ENCODE measurements around the gene FFAR1. TPM values are rescaled to one million over a fixed set of nuclear protein-coding genes. Genes with fewer than 3 reads are reported as not detected.

FFAR1 gene
- total RNA-seq, 1 experiment from 2014 or later = not detected

DNA sequence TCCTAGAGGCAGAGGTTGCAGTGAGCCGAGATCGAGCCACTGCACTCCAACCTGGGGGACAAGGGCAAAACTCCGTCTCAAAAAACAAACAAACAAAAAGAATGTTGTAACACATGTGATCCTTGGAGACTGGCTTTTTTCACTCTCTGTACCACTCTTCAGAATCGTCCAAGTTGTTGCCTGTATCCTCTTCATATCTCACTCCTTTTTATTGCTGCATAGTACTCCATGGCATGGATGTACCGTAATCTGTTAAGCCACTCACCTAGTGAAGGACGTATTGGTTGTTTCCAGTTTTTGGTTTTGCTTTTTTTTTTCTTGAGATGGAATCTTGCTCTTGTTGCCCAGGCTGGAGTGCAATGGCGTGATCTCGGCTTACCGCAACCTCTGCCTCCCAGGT is 25.7 kb upstream of the FFAR1 start:
- Histone ChIP-seq H3K36me3 (replicated peaks; ENCODE audit: control insufficient read depth, insufficient read depth, low read length) (no peaks in the 10 kb centered on the region), H3K4me3 (ENCODE audit: insufficient read depth, low read depth, low read length) (no peak overlapping the region), H3K27me3 (ENCODE audit: control insufficient read depth, insufficient read depth, low read length) (no peaks in the 10 kb centered on the region)
- DNase-seq = no peak

DNA sequence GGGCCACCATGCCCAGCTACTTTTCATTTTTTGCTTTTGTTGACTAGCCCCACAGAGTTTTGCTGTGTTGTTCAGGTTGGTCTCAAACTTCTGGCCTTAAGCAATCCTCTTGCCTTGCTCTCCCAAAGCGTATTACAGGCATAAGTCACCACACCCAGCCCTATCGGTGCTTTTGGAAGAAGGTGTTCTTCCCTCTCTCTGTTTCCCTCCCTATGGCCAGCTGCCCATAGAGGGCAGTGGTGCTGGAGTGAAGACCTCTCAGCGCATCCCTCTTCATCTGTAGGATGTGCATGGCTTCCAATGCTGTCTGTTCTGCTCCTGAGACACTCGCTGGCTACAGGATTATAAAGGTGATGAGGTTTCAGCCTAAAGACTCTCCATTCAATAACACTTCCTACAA is 20.1 kb upstream of the FFAR1 start:
- Histone ChIP-seq H3K4me3 (ENCODE audit: insufficient read depth, low read depth, low read length) (no peak overlapping the region), H3K36me3 (replicated peaks; ENCODE audit: control insufficient read depth, insufficient read depth, low read length) (no peaks in the 10 kb centered on the region), H3K27me3 (ENCODE audit: control insufficient read depth, insufficient read depth, low read length) (no peaks in the 10 kb centered on the region)
- peak; percentile 71 for DNase-seq

DNA sequence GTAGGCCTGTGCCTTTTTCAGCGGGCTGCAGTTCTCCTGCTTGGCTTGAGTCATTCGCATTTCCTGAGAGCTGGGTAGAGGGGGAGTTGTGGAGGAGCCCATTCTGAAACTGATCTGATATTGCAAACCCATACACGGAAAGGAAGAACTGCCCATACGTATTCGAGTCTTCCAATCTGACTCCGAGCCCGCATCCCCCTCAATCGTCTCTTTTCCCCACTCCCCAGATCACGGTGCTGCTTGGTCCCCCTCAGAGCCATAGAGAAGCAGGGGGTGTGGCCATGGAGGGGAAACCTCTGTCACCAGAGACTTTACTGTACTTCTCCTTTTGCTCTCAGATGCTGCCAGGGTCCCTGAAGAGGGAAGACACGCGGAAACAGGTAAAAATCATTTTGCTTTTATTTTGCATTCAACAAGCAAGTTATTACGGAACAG is 18.8 kb upstream of the FFAR1 start, which contains the start of gene CD22:
TSS of gene CD22 (plus strand) at position 337 of the 435 bp plus-strand sequence. CDS start 2,854 bp downstream, outside the sequence.
- DNase-seq = peak; percentile 36
- Histone ChIP-seq H3K27me3 (ENCODE audit: control insufficient read depth, insufficient read depth, low read length) (no peaks in the 10 kb centered on the region), H3K36me3 (replicated peaks; ENCODE audit: control insufficient read depth, insufficient read depth, low read length) (no peaks in the 10 kb centered on the region), H3K4me3 (ENCODE audit: insufficient read depth, low read depth, low read length) (no peak within 1 kb of the TSS)

DNA sequence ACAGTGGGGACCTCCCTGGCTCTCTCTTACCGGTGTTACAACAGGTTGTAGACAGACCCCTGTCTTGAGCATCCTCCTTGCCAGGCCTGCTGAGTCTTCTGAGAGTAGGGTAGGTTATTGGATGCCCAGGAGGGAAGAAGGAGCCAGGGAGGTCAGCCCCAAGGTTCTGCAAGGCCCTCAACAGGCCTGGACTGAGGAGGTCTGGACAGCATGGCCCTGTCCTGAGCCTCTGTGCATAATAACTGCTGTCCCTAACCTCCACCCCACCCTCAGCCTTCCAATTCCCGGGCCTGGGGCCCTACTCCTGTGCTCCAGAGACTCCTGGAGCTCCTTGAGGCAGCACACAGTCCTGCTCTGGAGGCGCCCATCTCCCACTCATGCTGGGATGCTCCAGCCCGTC is 18.4 kb upstream of the FFAR1 start:
- no peaks in the 10 kb centered on the region for H3K36me3 ChIP-seq (replicated peaks; ENCODE audit: control insufficient read depth, insufficient read depth, low read length)
- H3K4me3 ChIP-seq (ENCODE audit: insufficient read depth, low read depth, low read length) = no peak overlapping the region
- DNase-seq = no peak
- H3K27me3 ChIP-seq (ENCODE audit: control insufficient read depth, insufficient read depth, low read length) = no peaks in the 10 kb centered on the region

DNA sequence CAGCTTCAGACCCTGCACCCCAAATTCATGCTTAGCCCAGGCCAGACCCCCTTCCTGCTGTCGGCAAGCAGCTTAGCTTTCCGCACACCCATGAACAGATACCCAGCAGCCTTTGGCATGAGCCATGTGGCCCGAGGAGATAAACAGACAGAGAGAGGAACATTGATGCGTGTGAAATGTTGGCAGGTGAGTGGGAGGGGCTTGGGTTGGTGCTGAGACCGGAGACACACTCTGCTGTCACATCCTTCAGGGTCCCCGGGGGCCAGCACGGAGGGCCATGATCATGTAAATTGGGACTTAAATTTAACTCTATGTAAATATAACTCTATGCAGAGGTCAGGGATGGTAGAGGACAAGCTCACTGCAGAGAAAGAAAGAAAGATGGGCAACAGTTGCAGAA is 17.2 kb upstream of the FFAR1 start:
- Histone ChIP-seq H3K4me3 (ENCODE audit: insufficient read depth, low read depth, low read length) (no peak overlapping the region), H3K27me3 (ENCODE audit: control insufficient read depth, insufficient read depth, low read length) (no peaks in the 10 kb centered on the region), H3K36me3 (replicated peaks; ENCODE audit: control insufficient read depth, insufficient read depth, low read length) (no peaks in the 10 kb centered on the region)
- no peak for DNase-seq

DNA sequence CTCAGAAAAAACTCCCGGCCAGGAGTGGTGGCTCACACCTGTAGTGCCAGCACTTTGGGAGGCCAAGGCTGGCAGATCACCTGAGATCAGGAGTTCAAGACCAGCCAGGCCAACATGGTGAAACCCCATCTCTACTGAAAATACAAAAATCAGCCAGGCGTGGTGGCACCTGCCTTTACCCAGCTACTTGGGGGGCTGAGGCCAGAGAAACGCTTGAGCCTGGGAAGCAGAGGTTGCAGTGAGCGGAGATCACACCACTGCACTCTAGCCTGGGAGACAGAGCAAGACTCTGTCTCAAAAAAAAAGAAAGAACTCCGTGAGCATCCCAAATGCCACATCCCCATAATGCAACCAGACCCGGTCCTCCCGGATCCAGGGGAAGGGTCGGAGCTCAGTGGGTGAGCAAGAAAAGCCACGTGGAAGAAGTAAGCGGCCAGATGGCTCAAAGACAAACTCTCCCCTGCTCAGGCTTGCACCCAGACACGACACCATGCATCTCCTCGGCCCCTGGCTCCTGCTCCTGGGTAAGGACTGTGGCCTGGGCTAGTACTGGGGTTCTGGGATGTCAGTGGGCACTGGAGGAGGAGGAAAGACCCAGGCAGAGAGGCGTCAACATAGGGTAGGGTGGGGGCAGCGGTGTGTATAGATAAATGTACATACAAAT is 16.0 kb upstream of the FFAR1 start:
- Histone ChIP-seq H3K27me3 (ENCODE audit: control insufficient read depth, insufficient read depth, low read length) (no peaks in the 10 kb centered on the region), H3K36me3 (replicated peaks; ENCODE audit: control insufficient read depth, insufficient read depth, low read length) (no peaks in the 10 kb centered on the region), H3K4me3 (ENCODE audit: insufficient read depth, low read depth, low read length) (no peak overlapping the region)
- no peak for DNase-seq

DNA sequence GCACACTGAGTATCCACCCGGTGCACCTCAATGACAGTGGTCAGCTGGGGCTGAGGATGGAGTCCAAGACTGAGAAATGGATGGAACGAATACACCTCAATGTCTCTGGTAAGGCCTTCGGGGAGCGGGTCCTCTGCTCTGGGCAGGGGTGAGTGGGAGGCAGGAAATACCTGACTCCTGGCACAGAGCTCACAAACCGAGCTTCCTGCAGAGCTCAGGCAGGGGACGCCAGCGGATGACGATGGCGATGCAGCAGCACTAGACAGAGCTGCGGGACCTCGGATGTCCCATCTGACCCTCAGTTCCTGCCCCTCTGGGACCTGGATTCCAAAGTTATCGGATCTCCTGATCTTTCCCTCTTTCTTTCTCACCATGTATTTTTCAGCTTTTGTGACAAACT is 14.9 kb upstream of the FFAR1 start:
- no peaks in the 10 kb centered on the region for H3K27me3 ChIP-seq (ENCODE audit: control insufficient read depth, insufficient read depth, low read length)
- no peaks in the 10 kb centered on the region for H3K36me3 ChIP-seq (replicated peaks; ENCODE audit: control insufficient read depth, insufficient read depth, low read length)
- H3K4me3 ChIP-seq (ENCODE audit: insufficient read depth, low read depth, low read length) = no peak overlapping the region
- no peak for DNase-seq

DNA sequence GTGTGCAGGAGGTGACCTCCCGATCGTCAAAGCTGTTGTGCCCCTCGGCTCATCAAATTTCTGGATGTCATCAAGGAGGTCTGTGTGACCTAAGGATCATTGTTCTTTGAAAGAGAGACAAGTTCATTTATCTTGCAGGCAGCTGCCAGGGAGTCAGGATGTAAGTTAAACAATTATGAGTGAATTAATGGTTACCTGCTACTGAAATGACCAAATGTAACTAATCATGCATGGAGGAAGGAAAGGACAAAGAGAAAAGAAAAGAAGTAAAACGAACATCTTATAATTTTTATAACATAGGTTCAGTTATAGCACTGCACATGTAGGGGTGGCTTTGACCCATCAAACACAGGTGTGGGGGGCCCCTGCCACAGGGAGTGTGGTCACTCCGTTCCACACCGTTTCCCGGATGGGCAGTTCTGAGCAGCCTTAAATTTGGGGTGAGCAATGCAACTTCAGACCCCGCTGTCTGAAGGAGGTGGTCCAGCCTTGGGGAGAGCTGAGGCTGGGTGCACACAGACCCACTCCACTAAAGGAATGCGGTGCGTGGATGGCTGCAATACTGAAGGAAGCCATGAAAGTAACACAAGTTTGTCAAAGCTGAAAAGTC is 13.5 kb upstream of the FFAR1 start:
- Histone ChIP-seq H3K4me3 (ENCODE audit: insufficient read depth, low read depth, low read length) (no peak overlapping the region), H3K27me3 (ENCODE audit: control insufficient read depth, insufficient read depth, low read length) (no peaks in the 10 kb centered on the region), H3K36me3 (replicated peaks; ENCODE audit: control insufficient read depth, insufficient read depth, low read length) (no peaks in the 10 kb centered on the region)
- no peak for DNase-seq

DNA sequence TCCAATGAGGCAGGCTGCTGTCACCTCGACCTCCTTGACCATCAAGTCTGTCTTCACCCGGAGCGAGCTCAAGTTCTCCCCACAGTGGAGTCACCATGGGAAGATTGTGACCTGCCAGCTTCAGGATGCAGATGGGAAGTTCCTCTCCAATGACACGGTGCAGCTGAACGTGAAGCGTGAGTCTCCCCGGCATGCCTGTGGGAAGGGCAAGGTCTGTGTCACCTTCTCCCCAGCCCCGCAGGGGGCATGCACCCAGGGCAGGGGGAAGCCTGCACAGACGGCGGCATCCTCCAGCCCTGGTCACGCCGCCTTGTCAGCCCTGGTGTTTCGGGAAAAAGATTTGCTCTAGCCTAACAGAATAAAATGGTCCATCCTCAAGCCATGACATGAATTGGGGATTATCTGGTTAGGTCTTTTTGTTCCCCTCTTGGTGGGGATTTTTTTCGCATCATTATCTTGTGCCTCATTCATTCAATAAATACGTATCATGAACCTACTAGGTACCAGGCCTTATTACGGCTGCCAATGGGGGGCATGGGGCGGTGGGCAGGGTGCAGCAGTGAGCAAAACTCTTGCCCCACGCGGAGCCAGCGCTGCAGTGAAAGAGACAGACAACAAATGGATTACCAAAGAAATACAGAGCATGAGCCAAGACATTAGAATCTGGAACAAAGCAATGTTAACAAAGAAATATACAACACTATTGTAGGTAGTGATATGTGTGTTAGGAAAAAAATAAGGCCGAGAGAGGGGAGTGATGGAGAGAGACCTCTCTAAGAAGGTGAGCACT is 11.3 kb upstream of the FFAR1 start:
- DNase-seq = no peak
- no peaks in the 10 kb centered on the region for H3K27me3 ChIP-seq (ENCODE audit: control insufficient read depth, insufficient read depth, low read length)
- no peak overlapping the region for H3K4me3 ChIP-seq (ENCODE audit: insufficient read depth, low read depth, low read length)
- H3K36me3 ChIP-seq (replicated peaks; ENCODE audit: control insufficient read depth, insufficient read depth, low read length) = no peaks in the 10 kb centered on the region

DNA sequence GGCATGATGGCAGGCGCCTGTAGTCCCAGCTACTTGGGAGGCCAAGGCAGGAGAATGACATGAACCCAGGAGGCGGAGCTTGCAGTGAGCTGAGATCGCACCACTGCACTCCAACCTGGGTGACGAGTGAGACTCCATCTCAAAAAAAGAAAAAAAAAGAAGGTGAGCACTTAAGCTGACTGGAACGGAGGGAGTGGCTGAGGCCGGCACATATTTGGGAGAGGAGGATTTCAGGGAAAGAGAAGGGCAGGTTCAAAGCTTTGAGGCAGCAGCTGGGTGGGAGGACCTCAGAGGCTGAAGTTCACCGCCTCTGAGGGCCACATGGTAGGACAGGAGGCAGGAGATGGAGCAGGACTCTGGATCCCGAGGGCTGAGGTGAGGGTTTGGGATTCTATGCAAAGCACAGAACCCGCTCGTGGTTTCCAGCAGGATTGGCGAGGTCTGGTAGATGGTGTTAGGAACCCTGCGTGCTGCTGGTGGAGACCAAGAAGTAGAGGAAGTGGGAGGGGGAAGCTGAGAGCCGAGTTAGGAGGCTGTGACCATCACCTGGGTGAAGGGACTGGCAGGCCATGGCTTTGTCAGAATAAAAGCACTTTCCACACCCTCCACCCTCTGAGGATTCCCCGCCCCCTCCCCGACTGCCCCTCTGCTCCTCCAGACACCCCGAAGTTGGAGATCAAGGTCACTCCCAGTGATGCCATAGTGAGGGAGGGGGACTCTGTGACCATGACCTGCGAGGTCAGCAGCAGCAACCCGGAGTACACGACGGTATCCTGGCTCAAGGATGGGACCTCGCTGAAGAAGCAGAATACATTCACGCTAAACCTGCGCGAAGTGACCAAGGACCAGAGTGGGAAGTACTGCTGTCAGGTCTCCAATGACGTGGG is 10.4 kb upstream of the FFAR1 start:
- peak; percentile 35 for DNase-seq
- no peak overlapping the region for H3K4me3 ChIP-seq (ENCODE audit: insufficient read depth, low read depth, low read length)
- H3K36me3 ChIP-seq (replicated peaks; ENCODE audit: control insufficient read depth, insufficient read depth, low read length) = no peaks in the 10 kb centered on the region
- H3K27me3 ChIP-seq (ENCODE audit: control insufficient read depth, insufficient read depth, low read length) = no peaks in the 10 kb centered on the region

DNA sequence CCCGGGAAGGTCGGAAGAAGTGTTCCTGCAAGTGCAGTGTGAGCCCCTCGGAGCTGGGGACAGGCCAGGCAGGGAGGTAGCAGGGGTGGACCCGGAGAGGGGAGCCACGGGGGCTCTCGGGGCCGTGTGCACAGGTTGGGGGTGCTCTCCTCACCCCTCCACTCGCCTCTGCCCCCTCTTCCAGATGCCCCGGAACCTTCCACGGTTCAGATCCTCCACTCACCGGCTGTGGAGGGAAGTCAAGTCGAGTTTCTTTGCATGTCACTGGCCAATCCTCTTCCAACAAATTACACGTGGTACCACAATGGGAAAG is 9.8 kb upstream of the FFAR1 start:
- no peaks in the 10 kb centered on the region for H3K36me3 ChIP-seq (replicated peaks; ENCODE audit: control insufficient read depth, insufficient read depth, low read length)
- no peak overlapping the region for H3K4me3 ChIP-seq (ENCODE audit: insufficient read depth, low read depth, low read length)
- H3K27me3 ChIP-seq (ENCODE audit: control insufficient read depth, insufficient read depth, low read length) = no peaks in the 10 kb centered on the region
- no peak for DNase-seq

DNA sequence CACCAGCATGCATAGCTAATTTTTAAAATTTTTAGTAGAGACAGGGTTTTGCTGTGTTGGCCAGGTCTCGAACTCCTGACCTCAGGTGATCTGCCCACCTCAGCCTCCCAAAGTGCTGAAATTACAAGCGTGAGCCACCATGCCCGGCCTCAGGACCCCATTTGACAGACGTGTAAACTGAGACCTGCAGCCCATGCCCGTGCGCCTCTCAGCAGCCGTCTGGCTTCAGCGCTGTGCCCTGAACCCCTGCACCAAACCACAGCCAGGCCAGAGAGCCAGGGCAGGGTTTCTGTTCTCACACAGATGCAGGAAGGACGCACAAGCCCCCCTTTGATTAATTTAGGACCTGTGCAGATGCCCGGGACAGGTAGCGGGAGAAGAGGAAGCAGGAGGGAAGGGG is 7.3 kb upstream of the FFAR1 start:
- Histone ChIP-seq H3K27me3 (ENCODE audit: control insufficient read depth, insufficient read depth, low read length) (no peaks in the 10 kb centered on the region), H3K36me3 (replicated peaks; ENCODE audit: control insufficient read depth, insufficient read depth, low read length) (no peaks in the 10 kb centered on the region), H3K4me3 (ENCODE audit: insufficient read depth, low read depth, low read length) (no peak overlapping the region)
- no peak for DNase-seq

DNA sequence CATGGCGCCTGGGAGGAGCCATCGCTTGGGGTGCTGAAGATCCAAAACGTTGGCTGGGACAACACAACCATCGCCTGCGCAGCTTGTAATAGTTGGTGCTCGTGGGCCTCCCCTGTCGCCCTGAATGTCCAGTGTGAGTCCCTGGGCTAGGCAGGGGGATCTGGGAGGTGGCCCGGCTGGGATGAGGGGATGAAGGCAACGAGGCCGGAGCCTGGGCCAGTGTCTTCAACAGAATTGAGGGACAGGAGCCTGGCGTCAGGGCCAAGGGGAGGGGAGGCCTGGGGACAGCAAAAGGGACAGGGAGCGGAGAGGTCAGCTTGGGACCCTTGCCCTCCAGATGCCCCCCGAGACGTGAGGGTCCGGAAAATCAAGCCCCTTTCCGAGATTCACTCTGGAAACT is 6.7 kb upstream of the FFAR1 start:
- DNase-seq = no peak
- no peaks in the 10 kb centered on the region for H3K27me3 ChIP-seq (ENCODE audit: control insufficient read depth, insufficient read depth, low read length)
- no peaks in the 10 kb centered on the region for H3K36me3 ChIP-seq (replicated peaks; ENCODE audit: control insufficient read depth, insufficient read depth, low read length)
- no peak overlapping the region for H3K4me3 ChIP-seq (ENCODE audit: insufficient read depth, low read depth, low read length)

DNA sequence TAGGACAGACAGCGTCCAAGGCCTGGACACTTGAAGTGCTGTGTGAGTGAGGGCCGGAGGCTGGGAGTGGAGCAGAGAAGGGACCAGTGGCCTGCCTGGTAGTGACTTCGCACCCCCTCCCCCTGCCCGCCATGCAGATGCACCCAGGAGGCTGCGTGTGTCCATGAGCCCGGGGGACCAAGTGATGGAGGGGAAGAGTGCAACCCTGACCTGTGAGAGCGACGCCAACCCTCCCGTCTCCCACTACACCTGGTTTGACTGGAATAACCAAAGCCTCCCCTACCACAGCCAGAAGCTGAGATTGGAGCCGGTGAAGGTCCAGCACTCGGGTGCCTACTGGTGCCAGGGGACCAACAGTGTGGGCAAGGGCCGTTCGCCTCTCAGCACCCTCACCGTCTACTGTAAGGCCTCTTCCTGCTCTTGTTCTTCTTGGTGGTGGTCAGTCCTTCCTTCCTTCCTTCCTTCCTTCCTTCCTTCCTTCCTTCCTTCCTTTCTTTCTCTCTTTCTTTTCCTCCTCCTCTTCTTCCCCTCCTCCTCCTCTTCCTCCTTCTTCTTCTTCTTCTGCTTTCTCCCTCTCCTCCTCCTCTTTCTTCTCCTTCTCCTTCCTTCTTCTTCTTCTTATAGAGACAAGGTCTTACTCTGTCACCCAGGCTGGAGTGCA is 6.0 kb upstream of the FFAR1 start:
- H3K36me3 ChIP-seq (replicated peaks; ENCODE audit: control insufficient read depth, insufficient read depth, low read length) = no peaks in the 10 kb centered on the region
- no peak for DNase-seq
- no peak overlapping the region for H3K4me3 ChIP-seq (ENCODE audit: insufficient read depth, low read depth, low read length)
- H3K27me3 ChIP-seq (ENCODE audit: control insufficient read depth, insufficient read depth, low read length) = no peaks in the 10 kb centered on the region
